ENCODE data around the gene SUPT16H. TPM values are rescaled to one million over a fixed set of nuclear protein-coding genes. Genes with fewer than 3 reads are reported as not detected.
A peak's percentile ranks its signal among the peaks of the same experiment; 100 is the strongest.

The SUPT16H gene
- total and polyA plus RNA-seq, 10 of the 15 experiments (the other 5 are each of a cell fraction or from before 2014, with no cell fraction given), result 90.7 to 201 (median 121) TPM

GRCh38 chr14:21317398-21317797 is 66.4 kb downstream of the SUPT16H start:
- no peaks in the 10 kb centered on the region for H3K79me2 ChIP-seq (ENCODE audit: control insufficient read depth, insufficient read depth, low read length)
- FAIRE-seq (peak; percentile 57), ATAC-seq (peak; percentile 93), DNase-seq (ENCODE audit: low read depth, low spot score) (no peak)
- SMC1A ChIA-PET (ENCODE audit: uncharacterized antibody, unreplicated experiment), result interaction anchor here (0.8 to 0.9 kb wide), 2 partner anchors 8 to 34 kb away, joined by 3 to 5 read pairs; no protein-coding TSS in a partner anchor
- no peak for TF ChIP-seq SMC3 (IDR thresholded peaks at IDR 0.05; ENCODE audit: borderline replicate concordance, low read length)
- no peak for TF ChIP-seq ZBTB4 (CRISPR knock-in tag; IDR thresholded peaks at IDR 0.05)
- TF ChIP-seq IKZF1 (conservative IDR thresholded peaks at IDR 0.05), result peak; percentile 26; the same call in 1 of the 2 replicates
- TF ChIP-seq EED (IDR thresholded peaks at IDR 0.05; ENCODE audit: low read depth), result peak; percentile 67
- TF ChIP-seq MEF2B (IDR thresholded peaks at IDR 0.05; ENCODE audit: partially characterized antibody, poor library complexity, severe bottlenecking), result no peak
- peak; percentile 54; the same call in 1 of the 2 replicates for TF ChIP-seq REST (IDR thresholded peaks at IDR 0.05; ENCODE audit: low read depth, low read length)
- TF ChIP-seq NFXL1 (IDR thresholded peaks at IDR 0.05; ENCODE audit: borderline replicate concordance), result no peak
- TF ChIP-seq TCF3 (IDR thresholded peaks at IDR 0.05; ENCODE audit: borderline replicate concordance, insufficient read depth, low read depth, low read length), result no peak
- TF ChIP-seq ATF3 (IDR thresholded peaks at IDR 0.05; ENCODE audit: borderline replicate concordance, extremely low read depth, low read depth, low read length), result no peak
- TF ChIP-seq SPI1 (IDR thresholded peaks at IDR 0.05; ENCODE audit: borderline replicate concordance, insufficient read depth, low read depth, low read length), result peak; percentile 53; the same call in 1 of the 2 replicates
- 0 out of 2 replicates have a peak, but pooled peaks have one; percentile 11 for TF ChIP-seq CREM (IDR thresholded peaks at IDR 0.05; ENCODE audit: low read depth)
- peak; percentile 17 to 36; a peak in 2 of 4 replicates for TF ChIP-seq IKZF2 (IDR thresholded peaks at IDR 0.05)
- no peak for TF ChIP-seq CHD2 (IDR thresholded peaks at IDR 0.05; ENCODE audit: borderline replicate concordance, low read depth, low read length)
- TF ChIP-seq CREB1 (IDR thresholded peaks at IDR 0.05; ENCODE audit: low read depth), result 0 out of 2 replicates have a peak, but pooled peaks have one; percentile 17
- peak; percentile 59 for TF ChIP-seq ATF7 (IDR thresholded peaks at IDR 0.05; ENCODE audit: low read depth)
- TF ChIP-seq ATF2 (IDR thresholded peaks at IDR 0.05; ENCODE audit: low read length), result peak; percentile 36; the same call in 1 of the 2 replicates
- no peaks in the 10 kb centered on the region for H4K20me1 ChIP-seq (ENCODE audit: control insufficient read depth, insufficient read depth)
- CTCF ChIA-PET, result interaction anchor here (0.6 kb wide), 2 partner anchors 10 to 1628 kb away, joined by 3 to 7 read pairs; no protein-coding TSS in a partner anchor
- peak overlapping the region; percentile 28; the same call in 1 of the 2 replicates for H2AFZ ChIP-seq (ENCODE audit: control insufficient read depth, low read depth, low read length)
- no peaks in the 10 kb centered on the region for H3K36me3 ChIP-seq (ENCODE audit: control insufficient read depth in 2 of 2, insufficient read depth in 2 of 2, low read length in 1 of 2)
- no peak overlapping the region for H3K27ac ChIP-seq (ENCODE audit: control insufficient read depth, insufficient read depth)
- intact Hi-C loops (cut with micrococcal nuclease; ENCODE audit: unreplicated experiment) (no loop called here), in situ Hi-C loops (cut with MboI) (no loop called here)
- H3K27me3 ChIP-seq (replicated peaks in 1 of 2; ENCODE audit: control insufficient read depth in 2 of 2, insufficient read depth in 2 of 2, low read length in 1 of 2), result no peaks in the 10 kb centered on the region
- RAD21 ChIA-PET (ENCODE audit: unreplicated experiment), result interaction anchor here (0.8 to 1.1 kb wide), 2 partner anchors 8 to 10 kb away, joined by 3 to 6 read pairs; no protein-coding TSS in a partner anchor
- POLR2A ChIA-PET, result no interaction called here
- no peak overlapping the region for H3K4me2 ChIP-seq (ENCODE audit: control insufficient read depth, insufficient read depth)
- H3K9ac ChIP-seq (ENCODE audit: control insufficient read depth, insufficient read depth, low read length), result no peak overlapping the region
- no peaks in the 10 kb centered on the region for H3K9me3 ChIP-seq (replicated peaks; ENCODE audit: control insufficient read depth, insufficient read depth, low read length)
- H3K4me3 ChIP-seq, result no peak overlapping the region
- BruUV-seq (replicated peaks), result no TSS peak
- 74% methylated on average over 3 of the region's 3 CpGs for WGBS (ENCODE audit: insufficient coverage, insufficient replicate concordance, low lambda C conversion rate, missing lambda C conversion rate)
- peaks cover 7% of the 10 kb centered on the region for H3K4me1 ChIP-seq (ENCODE audit: control insufficient read depth, insufficient read depth, low read length)
